Measurements from ENCODE around the gene SHKBP1. TPM values are rescaled to one million over a fixed set of nuclear protein-coding genes. Genes with fewer than 3 reads are reported as not detected.

The SHKBP1 gene
- total and polyA plus RNA-seq, 2 of the 13 experiments (the other 11 are each of a cell fraction or from before 2014, with no cell fraction given): 16.2 to 17.4 TPM

DNA sequence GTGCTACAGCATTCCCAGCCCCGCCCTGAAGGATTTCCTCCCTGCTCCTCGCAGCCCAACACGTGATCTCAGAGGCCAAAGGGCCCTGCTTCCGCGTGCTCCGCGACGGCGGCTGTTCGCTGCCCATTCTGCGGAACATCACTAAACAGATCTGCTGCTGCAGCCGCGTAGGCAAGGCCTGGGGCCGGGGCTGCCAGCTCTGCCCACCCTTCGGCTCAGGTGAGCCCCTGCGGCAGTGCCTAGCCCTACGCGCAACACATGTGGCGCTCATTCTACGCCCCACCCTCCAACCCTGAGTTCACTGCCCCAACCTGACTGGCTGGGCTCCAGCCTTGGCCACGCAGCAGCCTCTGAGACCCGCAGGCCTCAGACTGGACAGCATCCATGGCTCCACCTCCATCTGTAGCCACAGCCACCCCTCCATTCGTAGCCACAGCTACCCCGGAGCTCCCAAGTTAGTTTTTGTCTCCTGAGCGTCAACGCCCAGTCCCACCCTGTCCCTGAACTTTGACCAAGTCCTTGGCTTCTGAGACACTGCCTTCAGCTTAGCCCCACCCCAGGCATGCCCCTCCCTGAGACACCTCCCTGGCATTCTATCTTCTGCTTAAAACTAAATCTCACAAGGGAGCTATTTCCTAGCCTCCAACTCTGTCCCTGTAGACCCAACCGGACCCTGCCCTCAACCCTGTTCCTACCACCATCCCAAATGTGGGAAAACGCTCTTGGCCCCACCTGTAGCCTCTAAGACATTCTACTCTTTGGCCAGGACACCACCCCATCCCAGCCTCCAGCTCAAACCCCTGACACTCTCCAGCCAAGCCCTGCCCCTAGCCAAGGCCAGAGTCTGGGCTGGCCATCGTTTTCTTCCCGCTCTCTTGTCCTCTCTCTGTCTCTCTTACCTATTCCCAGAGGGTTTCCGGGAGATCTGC, 30.9 kb downstream of the SHKBP1 start:
- Histone ChIP-seq H3K79me2 (ENCODE audit: insufficient read depth, low read length) (no peaks in the 10 kb centered on the region), H3K9ac (ENCODE audit: insufficient read depth, low read depth, low read length) (no peak overlapping the region), H4K20me1 (ENCODE audit: insufficient read depth, low read length) (no peaks in the 10 kb centered on the region), H3K4me3 (replicated peaks in 1 of 3; ENCODE audit: insufficient read depth in 1 of 3, low read depth in 2 of 3, low read length in 3 of 3) (no peak overlapping the region), H3K4me2 (ENCODE audit: low read depth, low read length) (no peak overlapping the region), H3K4me1 (ENCODE audit: insufficient read depth, low read length) (peaks cover 73% of the 10 kb centered on the region), H2AFZ (ENCODE audit: low read length) (no peak overlapping the region), H3K36me3 (replicated peaks in 1 of 2; ENCODE audit: control insufficient read depth in 1 of 2, insufficient read depth in 2 of 2, low read length in 2 of 2) (no peaks in the 10 kb centered on the region), H3K27me3 (ENCODE audit: control insufficient read depth in 1 of 2, insufficient read depth in 2 of 2, low read length in 2 of 2) (peaks cover 2 to 69% of the 10 kb centered on the region in 2 experiments), H3K27ac (ENCODE audit: extremely low read length, insufficient read depth, low read length) (no peak overlapping the region), H3K9me3 (ENCODE audit: low read length) (no peaks in the 10 kb centered on the region)
- ChIA-PET POLR2A (no interaction called here), CTCF (ENCODE audit: low intra/inter-chr PET ratio, low total read pairs) (no interaction called here)
- FAIRE-seq (no peak), DNase-seq (ENCODE audit: low spot score) (no peak), ATAC-seq (no peak)
- in situ Hi-C loops (cut with HindIII; ENCODE audit: extremely low pct_ligation_motif_present, low pct_unique_long_range_greater_than_20kb) (no loop called here), intact Hi-C loops (cut with micrococcal nuclease; ENCODE audit: unreplicated experiment) (no loop called here)
- no TSS peak for BruUV-seq (replicated peaks)
- WGBS (ENCODE audit: low lambda C conversion rate): 22% methylated on average over 14 of the region's 31 CpGs
- TF ChIP-seq ZNF382 (CRISPR knock-in tag; IDR thresholded peaks at IDR 0.05; ENCODE audit: borderline replicate concordance): no peak
- no peak; the same call in 1 of the 2 replicates for TF ChIP-seq ZNF547 (CRISPR knock-in tag; IDR thresholded peaks at IDR 0.05)
- TF ChIP-seq ZNF546 (CRISPR knock-in tag; conservative IDR thresholded peaks at IDR 0.05): no peak
- no peak for TF ChIP-seq ZNF766 (CRISPR knock-in tag; IDR thresholded peaks at IDR 0.05; ENCODE audit: borderline replicate concordance)
- no peak for TF ChIP-seq LRRFIP1 (CRISPR knock-in tag; conservative IDR thresholded peaks at IDR 0.05)
- TF ChIP-seq FOXJ3 (CRISPR knock-in tag; IDR thresholded peaks at IDR 0.05; ENCODE audit: borderline replicate concordance): no peak
- peak; percentile 30; the same call in 1 of the 2 replicates for TF ChIP-seq PHF20 (CRISPR knock-in tag; IDR thresholded peaks at IDR 0.05)
- no peak for TF ChIP-seq REL (CRISPR knock-in tag; conservative IDR thresholded peaks at IDR 0.05)
- TF ChIP-seq, protein P1, sequence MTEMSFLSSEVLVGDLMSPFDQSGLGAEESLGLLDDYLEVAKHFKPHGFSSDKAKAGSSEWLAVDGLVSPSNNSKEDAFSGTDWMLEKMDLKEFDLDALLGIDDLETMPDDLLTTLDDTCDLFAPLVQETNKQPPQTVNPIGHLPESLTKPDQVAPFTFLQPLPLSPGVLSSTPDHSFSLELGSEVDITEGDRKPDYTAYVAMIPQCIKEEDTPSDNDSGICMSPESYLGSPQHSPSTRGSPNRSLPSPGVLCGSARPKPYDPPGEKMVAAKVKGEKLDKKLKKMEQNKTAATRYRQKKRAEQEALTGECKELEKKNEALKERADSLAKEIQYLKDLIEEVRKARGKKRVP (CRISPR knock-in tag; IDR thresholded peaks at IDR 0.05): peak in 1 of 2 experiments; percentile 46; a peak in 1 of 4 replicates
- peak; percentile 61; the same call in 1 of the 2 replicates for TF ChIP-seq ZBTB43 (CRISPR knock-in tag; conservative IDR thresholded peaks at IDR 0.05)
